A673 (cell line): ENCODE measurements around the gene ZNF232. TPM values are rescaled to one million over a fixed set of nuclear protein-coding genes. Genes with fewer than 3 reads are reported as not detected.
"Not testable (repeated sequence)": the region's sequence is repeated elsewhere in the genome, so short reads cannot be mapped to it uniquely, and the experiment has no call there.

ENCODE experiments used
- BruUV-seq: library from RNA; stranded (reverse); fragments of 400-500 nt; replicated peaks from 2 replicates; lab custom pipeline; 2021; lab: Mats Ljungman, UMichigan
- CTCF ChIA-PET: fragments of 300-600 bp; sonication (Branson Sonifier 250); formaldehyde crosslinking; loops from one replicate; lab custom pipeline; 2022; ENCODE audit warnings: antibody characterized with exemption; lab: Charles Lee
- POLR2A ChIA-PET: fragments of 300-600 bp; sonication (Branson Sonifier 250); formaldehyde crosslinking; loops from one replicate; lab custom pipeline; 2022; ENCODE audit warnings: antibody characterized with exemption; ENCODE audit not compliant: low non-redundant PET; lab: Charles Lee
- DNase-seq: peaks from one replicate; pipeline ENCODE4 v3.0.0-alpha.2; 2015; ENCODE audit warnings: low spot score
- H3K27ac ChIP-seq: fragments of 200-600 bp; sonication (generic); 2 replicates; pipeline ENCODE4 v1.5.1; 2016; ENCODE audit warnings: mixed run types, low read depth, mild to moderate bottlenecking, mixed read lengths, antibody characterized with exemption, low read length; ENCODE audit not compliant: poor library complexity, severe bottlenecking
- H3K27me3 ChIP-seq: fragments of 200-600 bp; sonication (generic); replicated peaks from 2 replicates; pipeline ENCODE4 v1.6.1; 2017; ENCODE audit warnings: mixed run types, low read depth, mild to moderate bottlenecking, mixed read lengths, antibody characterized with exemption, low read length; ENCODE audit not compliant: insufficient read depth, poor library complexity
- H3K36me3 ChIP-seq: fragments of 200-600 bp; sonication (generic); 2 replicates; pipeline ENCODE4 v1.6.1; 2016; ENCODE audit warnings: mixed run types, mild to moderate bottlenecking, mixed read lengths, antibody characterized with exemption, low read length; ENCODE audit not compliant: insufficient read depth, poor library complexity, severe bottlenecking
- H3K4me1 ChIP-seq: fragments of 200-600 bp; sonication (generic); 2 replicates; pipeline ENCODE4 v1.6.1; 2017; ENCODE audit warnings: mixed run types, mild to moderate bottlenecking, mixed read lengths, antibody characterized with exemption, low read length; ENCODE audit not compliant: insufficient read depth, poor library complexity, severe bottlenecking
- H3K4me3 ChIP-seq: fragments of 200-600 bp; sonication (generic); 2 replicates; pipeline ENCODE4 v1.5.1; 2016; ENCODE audit warnings: low read depth, mixed run types, mild to moderate bottlenecking, mixed read lengths, low read length; ENCODE audit not compliant: poor library complexity, severe bottlenecking
- H3K9me3 ChIP-seq: fragments of 200-600 bp; sonication (generic); 2 replicates; pipeline ENCODE4 v1.6.1; 2016; ENCODE audit warnings: mixed run types, low read depth, mild to moderate bottlenecking, mixed read lengths, antibody characterized with exemption, low read length; ENCODE audit not compliant: poor library complexity, severe bottlenecking
- EZH2 ChIP-seq: fragments of 200-600 bp; sonication (generic); IDR thresholded peaks from 2 replicates; pipeline ENCODE4 v1.6.1; 2017; ENCODE audit warnings: borderline replicate concordance, low read depth, mild to moderate bottlenecking, mixed read lengths, antibody characterized with exemption, low read length; ENCODE audit not compliant: poor library complexity, severe bottlenecking
- intact Hi-C: fragments of 100-400 bp; cut with micrococcal nuclease; formaldehyde crosslinking; loops from one replicate; pipeline ENCODE4 v1.10.0; 2022; ENCODE audit not compliant: unreplicated experiment
- total RNA-seq: library from RNA; stranded (reverse); gene quantifications from 2 replicates; pipeline ENCODE4 v1.2.3, GENCODE V29; 2021
- TF ChIP-seq, protein P1 (sequence below): fragments of 300-800, 200-600 bp; sonication (generic); conservative IDR thresholded peaks from 2 replicates; pipeline ENCODE4 v1.5.1; 2017; ENCODE audit warnings: low read depth, mild to moderate bottlenecking, antibody characterized with exemption, low read length, moderate library complexity, mixed read lengths

Gene ZNF232
- total RNA-seq, 1 experiment from 2014 or later, result 28.1 TPM

DNA sequence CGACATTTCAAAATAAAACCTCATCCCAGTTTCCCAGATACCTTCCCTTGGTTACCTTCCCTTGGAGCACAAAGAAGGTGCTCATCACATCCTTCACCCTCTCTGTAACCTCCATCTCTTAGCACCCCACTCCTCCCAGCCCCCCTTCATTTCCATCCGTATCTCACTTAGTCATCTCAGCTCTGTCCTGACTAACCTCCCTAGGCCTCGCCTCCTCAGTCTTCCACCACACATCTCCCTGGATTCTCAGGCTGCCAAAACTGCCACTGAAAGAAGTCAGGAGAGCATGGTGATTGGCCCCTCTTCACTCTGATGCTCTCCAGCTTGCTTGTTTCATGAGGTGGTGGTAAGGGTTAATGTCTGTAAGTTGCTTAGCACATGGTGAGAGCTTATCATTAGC, 31.1 kb downstream of the ZNF232 start:
- Histone ChIP-seq H3K4me3 (no peak overlapping the region), H3K27me3 (no peaks in the 10 kb centered on the region), H3K9me3 (peaks cover 24% of the 10 kb centered on the region), H3K4me1 (no peaks in the 10 kb centered on the region), H3K36me3 (no peaks in the 10 kb centered on the region), H3K27ac (no peak overlapping the region)
- TF ChIP-seq, protein P1, sequence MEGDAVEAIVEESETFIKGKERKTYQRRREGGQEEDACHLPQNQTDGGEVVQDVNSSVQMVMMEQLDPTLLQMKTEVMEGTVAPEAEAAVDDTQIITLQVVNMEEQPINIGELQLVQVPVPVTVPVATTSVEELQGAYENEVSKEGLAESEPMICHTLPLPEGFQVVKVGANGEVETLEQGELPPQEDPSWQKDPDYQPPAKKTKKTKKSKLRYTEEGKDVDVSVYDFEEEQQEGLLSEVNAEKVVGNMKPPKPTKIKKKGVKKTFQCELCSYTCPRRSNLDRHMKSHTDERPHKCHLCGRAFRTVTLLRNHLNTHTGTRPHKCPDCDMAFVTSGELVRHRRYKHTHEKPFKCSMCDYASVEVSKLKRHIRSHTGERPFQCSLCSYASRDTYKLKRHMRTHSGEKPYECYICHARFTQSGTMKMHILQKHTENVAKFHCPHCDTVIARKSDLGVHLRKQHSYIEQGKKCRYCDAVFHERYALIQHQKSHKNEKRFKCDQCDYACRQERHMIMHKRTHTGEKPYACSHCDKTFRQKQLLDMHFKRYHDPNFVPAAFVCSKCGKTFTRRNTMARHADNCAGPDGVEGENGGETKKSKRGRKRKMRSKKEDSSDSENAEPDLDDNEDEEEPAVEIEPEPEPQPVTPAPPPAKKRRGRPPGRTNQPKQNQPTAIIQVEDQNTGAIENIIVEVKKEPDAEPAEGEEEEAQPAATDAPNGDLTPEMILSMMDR, result no peak
- TF ChIP-seq EZH2, result no peak
- BruUV-seq, result no TSS peak
- no peak for DNase-seq
- CTCF ChIA-PET, result interaction anchor here (0.7 kb wide), 1 partner anchor 1167 kb away, joined by 3 read pairs; no protein-coding TSS in a partner anchor
- POLR2A ChIA-PET, result interaction anchor here (0.7 kb wide), 1 partner anchor 120 kb away, joined by 4 read pairs; no protein-coding TSS in a partner anchor
- intact Hi-C loops, result no loop called here

- POLR2A ChIA-PET, result interaction anchor here (0.9 kb wide), 1 partner anchor 114 kb away, joined by 7 read pairs; no protein-coding TSS in a partner anchor
- CTCF ChIA-PET, result no interaction called here
- BruUV-seq, result no TSS peak
- H3K9me3 ChIP-seq, result peaks cover 8% of the 10 kb centered on the region
- no peaks in the 10 kb centered on the region for H3K4me1 ChIP-seq
- H3K27me3 ChIP-seq, result no peaks in the 10 kb centered on the region
- intact Hi-C loops, result no loop called here
- peak within 1 kb of the TSS; percentile 70 for H3K4me3 ChIP-seq
- no peak for TF ChIP-seq EZH2
- TF ChIP-seq, protein P1, result 0 out of 2 replicates have a peak, but pooled peaks have one; percentile 10
- no peaks in the 10 kb centered on the region for H3K36me3 ChIP-seq
- peak; percentile 92 for DNase-seq
- peak within 1 kb of the TSS; percentile 76 for H3K27ac ChIP-seq
Measured at GRCh38 chr17:5078106-5079028, 33.3 kb downstream of the ZNF232 start, which contains the start of gene ZFP3. TSS of gene ZFP3 (plus strand) at chr17:5078467. CDS start at chr17:5091505, 13,038 bp downstream.

GRCh38 chr17:5077781-5078105, 33.9 kb downstream of the ZNF232 start:
- CTCF ChIA-PET, result no interaction called here
- TSS peak; percentile 92 for BruUV-seq
- no peak for DNase-seq
- Histone ChIP-seq H3K9me3 (peaks cover 3% of the 10 kb centered on the region), H3K4me3 (peak overlapping the region; percentile 70), H3K27ac (peak overlapping the region; percentile 76), H3K4me1 (no peaks in the 10 kb centered on the region), H3K36me3 (no peaks in the 10 kb centered on the region), H3K27me3 (no peaks in the 10 kb centered on the region)
- TF ChIP-seq, protein P1, result no peak
- TF ChIP-seq EZH2, result no peak
- POLR2A ChIA-PET, result interaction anchor here (0.9 kb wide), 1 partner anchor 114 kb away, joined by 7 read pairs; no protein-coding TSS in a partner anchor
- intact Hi-C loops, result no loop called here

GRCh38 chr17:5077275-5077674, 34.4 kb downstream of the ZNF232 start:
- DNase-seq, intact Hi-C loops, CTCF ChIA-PET, H3K36me3 ChIP-seq, H3K4me1 ChIP-seq, BruUV-seq, H3K9me3 ChIP-seq, H3K27ac ChIP-seq, H3K27me3 ChIP-seq: not testable (repeated sequence)
- POLR2A ChIA-PET, result interaction anchor here (0.9 kb wide), 1 partner anchor 115 kb away, joined by 7 read pairs; no protein-coding TSS in a partner anchor
- peak overlapping the region; percentile 70 for H3K4me3 ChIP-seq

DNA sequence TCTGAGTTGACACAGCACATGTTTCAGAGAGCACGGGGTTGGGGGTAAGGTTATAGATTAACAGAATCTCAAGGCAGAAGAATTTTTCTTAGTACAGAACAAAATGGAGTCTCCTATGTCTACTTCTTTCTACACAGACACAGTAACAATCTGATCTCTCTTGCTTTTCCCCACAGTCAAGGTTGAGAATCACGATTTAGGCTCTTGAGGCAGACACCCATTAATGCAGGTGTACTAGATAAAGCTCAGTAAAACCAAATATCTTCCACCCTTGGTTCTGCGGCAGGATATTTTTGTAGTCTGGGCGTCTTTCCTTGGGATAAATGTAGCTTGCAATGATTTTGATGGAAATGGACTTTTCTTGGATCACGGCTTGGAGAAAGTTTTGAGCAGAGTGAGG, 36.2 kb downstream of the ZNF232 start:
- H3K9me3 ChIP-seq, H3K36me3 ChIP-seq, H3K4me3 ChIP-seq, H3K27me3 ChIP-seq, POLR2A ChIA-PET, H3K27ac ChIP-seq, DNase-seq, CTCF ChIA-PET, intact Hi-C loops, BruUV-seq, H3K4me1 ChIP-seq: not testable (repeated sequence)
